ENCODE measurements around the gene NUDT13.

NUDT13 gene

GRCh38 chr10:73119457-73119856 is 9.2 kb downstream of the NUDT13 start:
- TF ChIP-seq, protein P1, sequence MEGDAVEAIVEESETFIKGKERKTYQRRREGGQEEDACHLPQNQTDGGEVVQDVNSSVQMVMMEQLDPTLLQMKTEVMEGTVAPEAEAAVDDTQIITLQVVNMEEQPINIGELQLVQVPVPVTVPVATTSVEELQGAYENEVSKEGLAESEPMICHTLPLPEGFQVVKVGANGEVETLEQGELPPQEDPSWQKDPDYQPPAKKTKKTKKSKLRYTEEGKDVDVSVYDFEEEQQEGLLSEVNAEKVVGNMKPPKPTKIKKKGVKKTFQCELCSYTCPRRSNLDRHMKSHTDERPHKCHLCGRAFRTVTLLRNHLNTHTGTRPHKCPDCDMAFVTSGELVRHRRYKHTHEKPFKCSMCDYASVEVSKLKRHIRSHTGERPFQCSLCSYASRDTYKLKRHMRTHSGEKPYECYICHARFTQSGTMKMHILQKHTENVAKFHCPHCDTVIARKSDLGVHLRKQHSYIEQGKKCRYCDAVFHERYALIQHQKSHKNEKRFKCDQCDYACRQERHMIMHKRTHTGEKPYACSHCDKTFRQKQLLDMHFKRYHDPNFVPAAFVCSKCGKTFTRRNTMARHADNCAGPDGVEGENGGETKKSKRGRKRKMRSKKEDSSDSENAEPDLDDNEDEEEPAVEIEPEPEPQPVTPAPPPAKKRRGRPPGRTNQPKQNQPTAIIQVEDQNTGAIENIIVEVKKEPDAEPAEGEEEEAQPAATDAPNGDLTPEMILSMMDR (conservative IDR thresholded peaks at IDR 0.05; ENCODE audit: control insufficient read depth, insufficient read depth, low read depth, low read length): no peak
- H3K4me3 ChIP-seq (ENCODE audit: control insufficient read depth, low read depth, low read length): no peak overlapping the region
- DNase-seq (ENCODE audit: low read depth): no peak

- H3K4me3 ChIP-seq (ENCODE audit: control insufficient read depth, low read depth, low read length): no peak overlapping the region
- TF ChIP-seq, protein P1 (conservative IDR thresholded peaks at IDR 0.05; ENCODE audit: control insufficient read depth, insufficient read depth, low read depth, low read length): no peak
- no peak for DNase-seq (ENCODE audit: low read depth)
Observed at GRCh38 chr10:73119952-73120351, 9.7 kb downstream of the NUDT13 start.

DNA sequence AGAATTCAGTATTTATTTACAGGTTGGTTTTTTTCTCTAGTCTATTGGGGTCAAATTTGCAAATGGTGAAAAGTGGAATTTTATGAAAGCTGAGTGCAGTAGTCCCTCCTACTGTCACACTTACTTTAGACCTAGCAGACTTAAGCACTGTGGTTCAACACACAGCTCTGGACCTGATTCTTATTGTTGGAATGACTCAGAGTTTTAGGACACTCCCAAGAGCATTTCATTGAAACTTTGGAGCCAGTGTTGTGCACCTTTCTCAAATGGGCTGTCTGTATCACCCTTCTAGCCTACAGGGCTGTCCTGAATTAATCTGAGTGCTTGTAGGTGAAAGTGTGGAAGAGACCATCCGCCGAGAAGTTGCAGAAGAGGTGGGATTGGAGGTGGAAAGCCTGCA is 16.1 kb downstream of the NUDT13 start:
- DNase-seq (ENCODE audit: low read depth): peak; percentile 22
- TF ChIP-seq, protein P1 (conservative IDR thresholded peaks at IDR 0.05; ENCODE audit: control insufficient read depth, insufficient read depth, low read depth, low read length): no peak

DNA sequence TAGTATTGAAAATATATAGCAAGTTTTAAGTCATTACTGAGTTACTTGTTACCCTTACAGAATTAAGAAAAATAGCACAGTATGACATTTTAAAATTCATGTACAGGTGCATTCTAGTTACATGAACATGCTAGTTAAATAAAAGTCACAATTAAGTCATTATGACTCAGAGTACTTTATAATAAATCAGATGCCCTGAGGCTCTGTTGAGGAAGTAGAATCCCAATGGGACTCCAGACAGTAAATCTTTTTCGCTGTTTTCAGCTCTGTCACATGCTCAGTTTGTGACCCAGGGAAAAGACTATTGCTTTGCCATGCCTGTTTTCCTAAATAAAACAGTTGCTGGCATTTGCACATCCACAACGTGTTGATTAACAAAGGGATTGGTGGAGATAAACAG is 21.0 kb downstream of the NUDT13 start:
- TF ChIP-seq, protein P1 (conservative IDR thresholded peaks at IDR 0.05; ENCODE audit: control insufficient read depth, insufficient read depth, low read depth, low read length): no peak
- peak; percentile 42 for DNase-seq (ENCODE audit: low read depth)

More for the DNA sequence above, 16.1 kb downstream of the NUDT13 start:
- H3K4me3 ChIP-seq (ENCODE audit: control insufficient read depth, low read depth, low read length): no peak overlapping the region

DNA sequence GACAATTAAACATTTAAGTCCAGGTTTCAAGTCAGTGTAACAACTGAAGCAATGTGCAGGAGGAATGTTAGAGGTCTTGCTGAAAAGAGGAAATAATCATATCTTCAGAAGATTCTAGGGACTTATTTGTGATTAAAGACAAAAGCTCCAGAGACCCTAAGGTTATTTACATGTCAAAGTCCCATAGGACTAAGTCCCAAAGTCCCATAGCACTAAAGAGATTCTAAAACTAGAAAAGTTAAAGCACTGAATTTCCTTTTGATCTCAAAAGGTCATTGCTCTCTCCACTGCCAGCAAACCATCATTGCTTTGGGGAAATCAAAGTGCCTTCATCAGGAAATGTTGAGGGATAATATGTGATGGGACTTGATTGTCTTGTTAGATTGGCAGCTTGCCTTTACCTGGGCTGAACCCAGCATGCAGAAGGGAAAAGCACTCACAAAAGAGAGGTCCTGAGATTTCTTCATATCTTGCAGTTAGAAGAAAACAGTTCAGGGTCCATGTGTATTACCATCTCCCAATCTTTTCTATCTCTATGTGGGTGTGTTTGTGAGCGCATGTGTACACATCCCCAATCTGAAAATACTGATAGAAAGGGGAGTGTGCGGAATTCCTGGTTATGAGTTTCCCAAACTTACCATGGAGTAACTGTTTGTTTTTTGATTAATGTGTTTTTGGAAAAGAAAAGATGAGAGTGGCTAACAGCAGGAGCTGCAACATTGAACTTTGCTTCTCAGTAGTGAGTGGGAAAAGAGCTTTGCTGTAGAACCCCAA is 21.8 kb downstream of the NUDT13 start:
- DNase-seq (ENCODE audit: low read depth): no peak
- TF ChIP-seq, protein P1 (conservative IDR thresholded peaks at IDR 0.05; ENCODE audit: control insufficient read depth, insufficient read depth, low read depth, low read length): no peak
- no peak overlapping the region for H3K4me3 ChIP-seq (ENCODE audit: control insufficient read depth, low read depth, low read length)

More for the DNA sequence above, 21.0 kb downstream of the NUDT13 start:
- no peak overlapping the region for H3K4me3 ChIP-seq (ENCODE audit: control insufficient read depth, low read depth, low read length)

GRCh38 chr10:73134727-73135126 is 24.5 kb downstream of the NUDT13 start:
- DNase-seq (ENCODE audit: low read depth): no peak
- TF ChIP-seq, protein P1 (conservative IDR thresholded peaks at IDR 0.05; ENCODE audit: control insufficient read depth, insufficient read depth, low read depth, low read length): no peak

More at GRCh38 chr10:73134727-73135126, 24.5 kb downstream of the NUDT13 start:
- no peak overlapping the region for H3K4me3 ChIP-seq (ENCODE audit: control insufficient read depth, low read depth, low read length)

All from fibroblast of mammary gland (primary cell).